Loucy (cell line): ENCODE data around the gene SCFD2.

Experiments used
- H2AFZ ChIP-seq: fragments of 200-600 bp; sonication (generic); 2 replicates; pipeline ENCODE4 v1.6.0; 2016; ENCODE audit warnings: antibody characterized with exemption, mild to moderate bottlenecking, low read length, moderate library complexity
- H3F3A ChIP-seq: fragments of 200-600 bp; 2 replicates; pipeline ENCODE4 v1.6.0; 2016; ENCODE audit warnings: antibody characterized with exemption, low read depth, mild to moderate bottlenecking
- H3K27me3 ChIP-seq: fragments of 200-600 bp; sonication (generic); 2 replicates; pipeline ENCODE4 v1.6.1; 2014; ENCODE audit warnings: low read length, mild to moderate bottlenecking; ENCODE audit not compliant: insufficient read depth, poor library complexity, severe bottlenecking
- H3K36me3 ChIP-seq: fragments of 200-600 bp; sonication (generic); 2 replicates; pipeline ENCODE4 v1.6.1; 2016; ENCODE audit warnings: low read length; ENCODE audit not compliant: insufficient read depth
- H3K4me1 ChIP-seq: fragments of 200-600 bp; sonication (generic); 2 replicates; pipeline ENCODE4 v1.5.1; 2014; ENCODE audit warnings: low read length, mild to moderate bottlenecking; ENCODE audit not compliant: insufficient read depth, poor library complexity, severe bottlenecking
- H3K4me2 ChIP-seq: fragments of 200-600 bp; sonication (generic); 2 replicates; pipeline ENCODE4 v1.6.0; 2014; ENCODE audit warnings: antibody characterized with exemption, low read length, low read depth, mild to moderate bottlenecking; ENCODE audit not compliant: poor library complexity, severe bottlenecking
- H3K4me3 ChIP-seq: fragments of 200-600 bp; sonication (generic); 2 replicates; pipeline ENCODE4 v1.5.1; 2014; ENCODE audit warnings: low read length, mild to moderate bottlenecking, mixed read lengths; ENCODE audit not compliant: poor library complexity, severe bottlenecking
- H3K79me2 ChIP-seq: fragments of 200-600 bp; sonication (generic); 2 replicates; pipeline ENCODE4 v1.6.1; 2014; ENCODE audit warnings: low read length; ENCODE audit not compliant: insufficient read depth
- H3K9ac ChIP-seq: fragments of 200-600 bp; sonication (generic); 2 replicates; pipeline ENCODE4 v1.6.0; 2014; ENCODE audit warnings: mild to moderate bottlenecking, low read depth, low read length, moderate library complexity; ENCODE audit not compliant: poor library complexity, severe bottlenecking
- H3K9me2 ChIP-seq: fragments of 200-600 bp; sonication (generic); replicated peaks from 2 replicates; pipeline ENCODE4 v1.6.1; 2016; ENCODE audit warnings: low read depth, low read length, mixed read lengths
- H3K9me3 ChIP-seq: fragments of 200-600 bp; sonication (generic); 2 replicates; pipeline ENCODE4 v1.6.1; 2014; ENCODE audit warnings: mild to moderate bottlenecking, antibody characterized with exemption, low read length, low read depth; ENCODE audit not compliant: insufficient read depth
- H4K20me1 ChIP-seq: fragments of 200-600 bp; sonication (generic); 2 replicates; pipeline ENCODE4 v1.6.0; 2014; ENCODE audit warnings: antibody characterized with exemption, low read length, mild to moderate bottlenecking; ENCODE audit not compliant: insufficient read depth, poor library complexity, severe bottlenecking
- EZH2phosphoT487 ChIP-seq: fragments of 200-600 bp; IDR thresholded peaks from 2 replicates; pipeline ENCODE4 v1.6.1; 2018; ENCODE audit warnings: antibody characterized with exemption, mild to moderate bottlenecking, moderate library complexity, borderline replicate concordance
- TF ChIP-seq, protein P1 (sequence below): fragments of 200-600 bp; sonication (generic); conservative IDR thresholded peaks from 2 replicates; pipeline ENCODE4 v1.5.1; 2014; ENCODE audit warnings: mild to moderate bottlenecking, antibody characterized with exemption, low read length

SCFD2 gene

GRCh38 chr4:52869656-52870055, 496.2 kb downstream of the SCFD2 start:
- no peaks in the 10 kb centered on the region for H3F3A ChIP-seq
- TF ChIP-seq, protein P1, sequence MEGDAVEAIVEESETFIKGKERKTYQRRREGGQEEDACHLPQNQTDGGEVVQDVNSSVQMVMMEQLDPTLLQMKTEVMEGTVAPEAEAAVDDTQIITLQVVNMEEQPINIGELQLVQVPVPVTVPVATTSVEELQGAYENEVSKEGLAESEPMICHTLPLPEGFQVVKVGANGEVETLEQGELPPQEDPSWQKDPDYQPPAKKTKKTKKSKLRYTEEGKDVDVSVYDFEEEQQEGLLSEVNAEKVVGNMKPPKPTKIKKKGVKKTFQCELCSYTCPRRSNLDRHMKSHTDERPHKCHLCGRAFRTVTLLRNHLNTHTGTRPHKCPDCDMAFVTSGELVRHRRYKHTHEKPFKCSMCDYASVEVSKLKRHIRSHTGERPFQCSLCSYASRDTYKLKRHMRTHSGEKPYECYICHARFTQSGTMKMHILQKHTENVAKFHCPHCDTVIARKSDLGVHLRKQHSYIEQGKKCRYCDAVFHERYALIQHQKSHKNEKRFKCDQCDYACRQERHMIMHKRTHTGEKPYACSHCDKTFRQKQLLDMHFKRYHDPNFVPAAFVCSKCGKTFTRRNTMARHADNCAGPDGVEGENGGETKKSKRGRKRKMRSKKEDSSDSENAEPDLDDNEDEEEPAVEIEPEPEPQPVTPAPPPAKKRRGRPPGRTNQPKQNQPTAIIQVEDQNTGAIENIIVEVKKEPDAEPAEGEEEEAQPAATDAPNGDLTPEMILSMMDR: no peak
- no peak for TF ChIP-seq EZH2phosphoT487

DNA sequence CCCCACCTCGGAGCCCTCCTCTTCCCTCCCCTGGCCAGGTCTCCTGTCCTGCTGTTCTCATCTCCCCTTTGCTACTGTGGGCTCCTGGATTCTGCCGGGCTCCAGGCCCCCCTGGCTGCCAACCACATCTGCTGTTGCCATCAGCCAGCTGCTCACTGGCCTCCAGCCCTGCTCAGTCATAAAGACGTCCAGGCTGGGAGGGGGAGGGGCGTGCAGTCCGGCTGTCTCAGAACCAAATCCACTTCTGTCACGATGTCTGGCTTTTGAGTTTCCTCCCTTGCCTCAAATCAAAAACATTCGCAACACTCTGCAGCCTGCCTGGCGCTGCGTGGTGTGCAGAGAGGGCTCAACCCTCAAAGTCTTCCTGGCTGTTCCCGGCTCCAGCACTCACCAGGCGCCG, 496.7 kb downstream of the SCFD2 start:
- Histone ChIP-seq H3K9me2 (no peaks in the 10 kb centered on the region), H4K20me1 (no peaks in the 10 kb centered on the region), H3K4me2 (no peak overlapping the region), H3K4me1 (no peaks in the 10 kb centered on the region), H2AFZ (no peak overlapping the region), H3K27me3 (no peaks in the 10 kb centered on the region), H3K9me3 (no peaks in the 10 kb centered on the region), H3K79me2 (no peaks in the 10 kb centered on the region), H3F3A (no peaks in the 10 kb centered on the region), H3K9ac (no peak overlapping the region), H3K36me3 (no peaks in the 10 kb centered on the region), H3K4me3 (no peak overlapping the region)
- TF ChIP-seq, protein P1: no peak
- TF ChIP-seq EZH2phosphoT487: no peak

More at GRCh38 chr4:52869656-52870055, 496.2 kb downstream of the SCFD2 start:
- H3K9me3 ChIP-seq: no peaks in the 10 kb centered on the region
- no peak overlapping the region for H3K4me3 ChIP-seq
- no peaks in the 10 kb centered on the region for H3K79me2 ChIP-seq
- no peaks in the 10 kb centered on the region for H3K9me2 ChIP-seq
- H4K20me1 ChIP-seq: no peaks in the 10 kb centered on the region
- H3K36me3 ChIP-seq: no peaks in the 10 kb centered on the region
- no peak overlapping the region for H3K9ac ChIP-seq
- H3K27me3 ChIP-seq: no peaks in the 10 kb centered on the region
- H2AFZ ChIP-seq: no peak overlapping the region
- H3K4me2 ChIP-seq: no peak overlapping the region
- H3K4me1 ChIP-seq: no peaks in the 10 kb centered on the region

GRCh38 chr4:52868133-52868532, 497.7 kb downstream of the SCFD2 start:
- H3K27me3 ChIP-seq: no peaks in the 10 kb centered on the region
- no peaks in the 10 kb centered on the region for H3K9me3 ChIP-seq
- H3F3A ChIP-seq: no peaks in the 10 kb centered on the region
- H3K79me2 ChIP-seq: no peaks in the 10 kb centered on the region
- no peaks in the 10 kb centered on the region for H3K9me2 ChIP-seq
- no peak overlapping the region for H2AFZ ChIP-seq
- no peaks in the 10 kb centered on the region for H3K36me3 ChIP-seq
- no peaks in the 10 kb centered on the region for H3K4me1 ChIP-seq
- TF ChIP-seq EZH2phosphoT487: no peak
- TF ChIP-seq, protein P1: no peak
- no peaks in the 10 kb centered on the region for H4K20me1 ChIP-seq
- no peak overlapping the region for H3K9ac ChIP-seq
- no peak overlapping the region for H3K4me2 ChIP-seq
- H3K4me3 ChIP-seq: no peak overlapping the region
